ENCODE measurements around the gene RFX8.

- TF ChIP-seq CTCF (conservative IDR thresholded peaks at IDR 0.05; ENCODE audit: low read depth, low read length) (no peak), EZH2 (IDR thresholded peaks at IDR 0.05; ENCODE audit: borderline replicate concordance, low read depth, low read length, poor library complexity, severe bottlenecking) (no peak)
Observed at GRCh38 chr2:101469863-101470262, 5.0 kb downstream of the RFX8 start.

Data from A673 (cell line).